PFSK-1 (cell line): ENCODE measurements around the gene VDAC2.

Experiments
- FOXP2 ChIP-seq: optimal IDR thresholded peaks from 2 replicates; pipeline ENCODE3; 2011; ENCODE audit warnings: borderline replicate concordance, control low read depth, inconsistent platforms; ENCODE audit not compliant: insufficient read depth; ENCODE audit errors: extremely low read length, extremely low read depth
- POLR2AphosphoS5 ChIP-seq: IDR thresholded peaks from 2 replicates; pipeline ENCODE4 v1.6.1; 2012; ENCODE audit warnings: low read depth, mild to moderate bottlenecking, control low read depth, low read length, moderate library complexity
- REST ChIP-seq, 2 experiments: IDR thresholded peaks; 2 replicates each; pipeline versions ENCODE4 v1.6.1 to v1.8.0; 2011 to 2012; ENCODE audit warnings: low read depth in 2 of 2, low read length in 2 of 2, control low read depth in 1 of 2, inconsistent platforms in 1 of 2, mild to moderate bottlenecking in 1 of 2, moderate library complexity in 1 of 2; ENCODE audit not compliant: insufficient read depth in 1 of 2
- SIN3A ChIP-seq: IDR thresholded peaks from 2 replicates; pipeline ENCODE4 v1.6.1; 2012; ENCODE audit warnings: mild to moderate bottlenecking, low read length, moderate library complexity, borderline replicate concordance; ENCODE audit not compliant: insufficient read depth
- TAF1 ChIP-seq: IDR thresholded peaks from 2 replicates; pipeline ENCODE4 v1.6.1; 2012; ENCODE audit warnings: low read length, control low read depth, borderline replicate concordance; ENCODE audit not compliant: insufficient read depth

DNA sequence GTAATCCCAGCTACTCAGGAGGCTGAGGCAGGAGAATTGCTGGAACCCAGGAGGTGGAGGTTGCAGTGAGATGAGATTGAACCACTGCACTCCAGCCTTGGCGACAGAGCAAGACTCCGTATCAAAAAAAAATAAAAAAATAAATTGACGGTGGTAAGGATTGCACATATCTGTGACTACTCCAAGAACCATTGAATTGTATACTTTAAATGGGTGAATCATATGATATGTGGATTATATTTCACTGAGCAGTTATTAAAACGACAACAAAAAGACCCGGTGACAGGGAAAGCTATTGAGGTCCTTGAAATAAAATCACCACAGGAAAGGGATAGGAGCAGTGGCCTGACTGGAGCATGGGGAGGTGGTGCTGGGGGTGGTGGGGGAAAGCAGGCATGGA lies 56.3 kb downstream of the VDAC2 start:
- TF ChIP-seq POLR2AphosphoS5, result no peak
- TF ChIP-seq TAF1, result no peak
- no peak for TF ChIP-seq REST (IDR thresholded peaks at IDR 0.05; ENCODE audit: insufficient read depth in 1 of 2, low read depth in 2 of 2, low read length in 2 of 2)
- TF ChIP-seq FOXP2, result no peak
- no peak for TF ChIP-seq SIN3A
